ENCODE data around the gene OR5AP2.
"Not testable (repeated sequence)": the region's sequence is repeated elsewhere in the genome, so short reads cannot be mapped to it uniquely, and the experiment has no call there.

The OR5AP2 gene

DNA sequence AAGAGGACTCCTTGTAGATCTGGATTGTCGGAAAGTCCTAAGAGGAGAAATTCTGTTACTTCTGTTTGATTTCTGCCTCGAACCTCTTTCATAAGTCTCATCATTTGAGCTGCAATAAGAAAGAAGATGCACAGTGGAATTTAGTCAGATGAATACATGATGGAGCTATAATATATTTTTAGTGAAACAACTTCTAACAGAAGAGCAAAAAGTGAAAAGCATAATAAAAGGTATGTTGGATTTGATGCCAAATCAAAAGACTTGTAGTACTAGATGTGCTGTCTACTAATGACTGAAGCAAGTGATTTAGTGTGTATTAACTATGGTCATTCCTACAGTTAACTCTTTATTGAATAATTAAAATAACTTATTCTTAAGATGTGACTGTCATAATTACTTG lies at the start of gene OR5AP2:
TSS of gene OR5AP2 (minus strand) at position 101 of the 400 bp plus-strand sequence. CDS start at position 101, 0 bp downstream.
- no peak for DNase-seq

GRCh38 chr11:56691179-56691578 lies 48.9 kb upstream of the OR5AP2 start:
- not testable (repeated sequence) for DNase-seq

GRCh38 chr11:56688554-56689100 lies 46.4 kb upstream of the OR5AP2 start:
- no peak for DNase-seq

- DNase-seq, result no peak
Observed at GRCh38 chr11:56670984-56671383, 28.7 kb upstream of the OR5AP2 start.

- no peak for DNase-seq
Observed at GRCh38 chr11:56663386-56663785, 21.1 kb upstream of the OR5AP2 start, which contains the start of gene OR5AR1. TSS of gene OR5AR1 (plus strand) at chr11:56663686. CDS start at chr11:56663686, 0 bp downstream.

GRCh38 chr11:56659755-56660154 lies 17.5 kb upstream of the OR5AP2 start:
- no peak for DNase-seq

- no peak for DNase-seq
Observed at GRCh38 chr11:56637500-56637899, 4.7 kb downstream of the OR5AP2 start.

DNA sequence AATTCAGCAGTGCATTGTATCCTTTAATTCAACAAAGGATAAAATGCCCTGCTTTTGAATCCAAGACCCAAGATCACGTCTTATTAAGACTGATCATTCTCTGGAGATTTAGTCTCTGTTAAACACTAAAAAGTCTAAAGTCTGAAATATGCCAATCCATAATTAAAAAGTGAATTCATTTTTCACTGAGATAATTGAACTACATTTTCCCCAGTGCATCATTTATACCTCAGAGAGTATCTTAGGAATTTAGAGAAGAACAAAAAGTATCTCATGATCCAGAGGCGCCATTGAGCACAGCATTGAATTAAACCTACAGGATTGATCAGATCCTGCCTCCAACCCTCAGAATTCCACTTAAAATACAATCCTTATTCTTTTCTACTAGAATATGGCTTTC lies 5.4 kb downstream of the OR5AP2 start:
- no peak for DNase-seq

GRCh38 chr11:56632329-56632728 lies 9.9 kb downstream of the OR5AP2 start:
- DNase-seq, result no peak

DNA sequence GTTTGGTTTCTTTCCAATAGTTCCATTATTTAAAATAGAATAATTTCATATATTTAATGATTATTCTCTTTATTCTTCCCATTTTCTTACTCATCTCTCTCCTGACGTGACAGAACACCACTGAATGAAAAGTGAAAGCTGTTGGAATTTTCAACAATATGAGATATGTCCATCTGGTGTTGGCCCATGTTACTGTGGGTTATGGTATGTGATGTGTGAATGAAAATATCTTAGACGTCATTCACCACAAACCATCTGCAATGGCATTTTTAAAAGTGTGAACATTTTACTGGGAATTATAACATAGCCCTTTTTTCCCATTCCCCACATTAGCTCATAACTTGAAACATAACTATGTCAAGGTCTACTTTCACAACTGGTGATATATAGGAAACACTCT lies 16.3 kb downstream of the OR5AP2 start:
- DNase-seq, result no peak

DNA sequence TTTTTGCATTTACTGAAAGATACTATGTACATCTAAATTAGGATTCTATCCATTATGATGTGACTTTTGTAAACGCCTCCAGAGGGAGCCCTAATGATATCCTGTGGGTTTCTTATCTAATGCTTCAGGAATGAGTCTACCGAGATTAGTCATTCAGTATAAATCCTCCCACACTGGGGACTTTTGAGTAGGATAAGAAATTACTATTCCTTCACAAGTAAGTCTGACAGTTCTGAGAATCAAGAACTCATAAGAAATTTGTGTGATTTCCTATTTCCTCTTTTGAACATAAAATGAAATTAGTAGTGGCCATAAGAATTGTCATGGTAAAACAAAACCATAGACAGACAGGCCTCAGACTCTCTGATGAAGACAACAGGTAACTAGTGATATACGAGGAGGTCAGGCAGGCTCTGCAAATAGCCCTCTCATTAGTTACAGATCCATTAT lies 17.6 kb downstream of the OR5AP2 start:
- DNase-seq, result peak; percentile 66

DNA sequence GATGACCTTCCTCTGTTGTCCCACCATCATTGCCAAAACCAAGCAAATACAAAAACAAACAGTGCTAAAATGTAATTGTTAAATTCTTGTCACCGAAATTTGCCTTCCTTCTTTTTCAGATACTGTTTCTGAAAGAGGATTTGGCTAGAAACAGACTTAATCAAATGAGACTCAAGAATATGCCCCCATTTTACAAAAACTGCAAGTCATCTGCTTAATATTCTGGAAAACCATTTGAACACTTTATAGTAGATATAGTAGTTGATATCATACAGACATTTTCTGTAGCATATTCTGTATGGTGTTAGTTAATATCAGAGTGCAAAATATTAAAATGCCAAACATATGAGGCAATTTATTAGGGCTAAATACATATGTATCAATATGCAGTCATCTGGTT lies 31.1 kb downstream of the OR5AP2 start:
- no peak for DNase-seq

DNA sequence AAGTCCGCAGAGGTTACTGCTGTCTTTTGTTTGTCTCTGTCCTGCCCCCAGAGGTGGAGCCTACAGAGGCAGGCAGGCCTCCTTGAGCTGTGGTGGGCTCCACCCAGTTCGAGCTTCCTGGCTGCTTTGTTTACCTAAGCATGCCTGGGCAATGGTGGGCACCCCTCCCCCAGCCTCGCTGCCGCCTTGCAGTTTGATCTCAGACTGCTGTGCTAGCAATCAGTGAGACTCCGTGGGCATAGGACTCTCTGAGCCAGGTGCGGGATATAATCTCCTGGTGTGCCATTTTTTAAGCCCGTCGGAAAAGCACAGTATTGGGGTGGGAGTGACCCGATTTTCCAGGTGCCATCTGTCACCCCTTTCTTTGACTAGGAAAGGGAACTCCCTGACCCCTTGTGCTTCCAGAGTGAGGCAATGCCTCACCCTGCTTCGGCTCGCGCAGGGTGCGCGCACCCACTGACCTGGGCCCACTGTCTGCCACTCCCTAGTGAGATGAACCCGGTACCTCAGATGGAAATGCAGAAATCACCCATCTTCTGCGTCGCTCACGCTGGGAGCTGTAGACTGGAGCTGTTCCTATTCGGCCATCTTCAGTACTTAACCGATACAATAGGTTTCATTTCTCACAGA lies 50.0 kb downstream of the OR5AP2 start:
- DNase-seq, result not testable (repeated sequence)
